Activated B cell treated with CpG ODN at 0.5 μM for 24 hours (primary cell): Measurements from ENCODE around the gene TMEM117. TPM values are rescaled to one million over a fixed set of nuclear protein-coding genes. Genes with fewer than 3 reads are reported as not detected.

Experiments used
- ATAC-seq: fragments of 200-7000 bp; cut with Tn5 transposase; one replicate; pipeline ENCODE4 v1.10.0; 2021; ENCODE audit warnings: low read depth, mild to moderate bottlenecking, moderate library complexity
- CTCF ChIA-PET: fragments of 350-600 bp; sonication (Branson Sonifier 250); formaldehyde crosslinking; loops from one replicate; lab custom pipeline; 2021; ENCODE audit warnings: antibody characterized with exemption; lab: Charles Lee
- POLR2A ChIA-PET: fragments of 350-600 bp; sonication (Branson Sonifier 250); formaldehyde crosslinking; loops from one replicate; lab custom pipeline; 2021; ENCODE audit warnings: antibody characterized with exemption; lab: Charles Lee
- DNase-seq: peaks from one replicate; pipeline ENCODE4 v3.0.0; 2022
- H3K27ac Mint-ChIP-seq: one replicate; pipeline ENCODE4 v1.8.0; 2020; ENCODE audit warnings: mixed read lengths
- H3K27me3 Mint-ChIP-seq: one replicate; pipeline ENCODE4 v1.8.0; 2021; ENCODE audit warnings: mixed read lengths
- H3K36me3 Mint-ChIP-seq: one replicate; pipeline ENCODE4 v1.8.0; 2021; ENCODE audit warnings: low read depth, mixed read lengths
- H3K4me1 Mint-ChIP-seq: one replicate; pipeline ENCODE4 v1.8.0; 2021; ENCODE audit warnings: mixed read lengths
- H3K4me3 Mint-ChIP-seq: one replicate; pipeline ENCODE4 v1.8.0; 2020; ENCODE audit warnings: mild to moderate bottlenecking, mixed read lengths
- H3K9me3 Mint-ChIP-seq: one replicate; pipeline ENCODE4 v1.8.0; 2020; ENCODE audit warnings: mixed read lengths
- intact Hi-C: fragments of 100-400 bp; cut with micrococcal nuclease; formaldehyde crosslinking; loops from one replicate; pipeline ENCODE4 v1.15.1; 2024
- total RNA-seq: library from RNA; stranded (reverse); gene quantifications from 2 replicates; pipeline ENCODE4 v1.2.3, GENCODE V29; 2022
- TF ChIP-seq, protein P1 (sequence below): fragments of 200-600 bp; IDR thresholded peaks from one replicate; pipeline ENCODE4 v1.8.0; 2022; ENCODE audit warnings: antibody characterized with exemption, mild to moderate bottlenecking

Gene TMEM117
- total RNA-seq, 1 donor from 2014 or later, result 4.8 TPM

DNA sequence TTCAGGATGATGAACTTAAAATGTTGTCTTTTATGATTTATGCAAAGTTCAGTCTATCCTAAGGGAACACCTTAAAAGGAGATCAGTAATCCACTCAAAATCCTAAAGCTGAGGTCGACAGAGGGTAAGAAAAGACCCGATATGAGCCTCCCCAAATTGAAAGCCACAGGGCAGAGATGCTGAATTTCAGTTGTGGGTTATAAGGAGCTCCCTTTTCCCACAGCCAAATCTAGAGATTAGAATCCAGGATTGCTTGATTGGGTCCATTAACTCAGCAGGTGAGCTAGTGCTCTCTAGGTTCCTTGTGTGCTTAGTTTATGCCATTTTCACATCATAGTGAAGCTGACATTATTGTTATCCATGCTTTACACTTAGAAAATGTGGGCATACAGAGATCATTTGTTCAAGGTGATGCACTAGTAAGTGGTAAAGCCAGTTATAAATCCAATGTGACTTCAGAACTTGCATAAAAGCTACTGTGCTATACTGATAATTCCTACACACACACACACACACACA is 417.5 kb downstream of the TMEM117 start:
- peaks cover 4% of the 10 kb centered on the region for H3K9me3 Mint-ChIP-seq
- no peaks in the 10 kb centered on the region for H3K4me1 Mint-ChIP-seq
- intact Hi-C loops, result no loop called here
- no peaks in the 10 kb centered on the region for H3K27me3 Mint-ChIP-seq
- DNase-seq, result no peak
- ChIA-PET CTCF (no interaction called here), POLR2A (no interaction called here)
- no peak for ATAC-seq
- no peak overlapping the region for H3K27ac Mint-ChIP-seq
- TF ChIP-seq, protein P1, sequence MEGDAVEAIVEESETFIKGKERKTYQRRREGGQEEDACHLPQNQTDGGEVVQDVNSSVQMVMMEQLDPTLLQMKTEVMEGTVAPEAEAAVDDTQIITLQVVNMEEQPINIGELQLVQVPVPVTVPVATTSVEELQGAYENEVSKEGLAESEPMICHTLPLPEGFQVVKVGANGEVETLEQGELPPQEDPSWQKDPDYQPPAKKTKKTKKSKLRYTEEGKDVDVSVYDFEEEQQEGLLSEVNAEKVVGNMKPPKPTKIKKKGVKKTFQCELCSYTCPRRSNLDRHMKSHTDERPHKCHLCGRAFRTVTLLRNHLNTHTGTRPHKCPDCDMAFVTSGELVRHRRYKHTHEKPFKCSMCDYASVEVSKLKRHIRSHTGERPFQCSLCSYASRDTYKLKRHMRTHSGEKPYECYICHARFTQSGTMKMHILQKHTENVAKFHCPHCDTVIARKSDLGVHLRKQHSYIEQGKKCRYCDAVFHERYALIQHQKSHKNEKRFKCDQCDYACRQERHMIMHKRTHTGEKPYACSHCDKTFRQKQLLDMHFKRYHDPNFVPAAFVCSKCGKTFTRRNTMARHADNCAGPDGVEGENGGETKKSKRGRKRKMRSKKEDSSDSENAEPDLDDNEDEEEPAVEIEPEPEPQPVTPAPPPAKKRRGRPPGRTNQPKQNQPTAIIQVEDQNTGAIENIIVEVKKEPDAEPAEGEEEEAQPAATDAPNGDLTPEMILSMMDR, result no peak
- H3K4me3 Mint-ChIP-seq, result no peak overlapping the region
- no peaks in the 10 kb centered on the region for H3K36me3 Mint-ChIP-seq

DNA sequence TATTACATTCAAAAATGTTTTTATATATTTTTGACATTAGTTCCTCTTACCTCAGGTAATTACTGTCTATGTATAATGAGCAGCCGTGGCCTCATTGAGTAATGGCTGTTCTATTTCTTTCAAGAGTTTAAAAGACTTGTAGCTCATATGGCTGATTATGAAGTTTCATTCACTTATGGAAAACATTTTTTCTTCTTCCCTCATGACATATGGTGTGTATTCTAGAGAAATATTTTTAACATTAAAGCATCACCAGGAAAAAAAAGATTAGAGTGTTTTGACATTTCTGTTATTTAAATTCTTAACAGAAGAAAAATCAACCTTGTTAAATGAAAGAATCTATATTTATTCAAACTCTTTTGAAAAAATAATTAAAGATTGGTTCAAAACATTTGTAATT is 422.4 kb downstream of the TMEM117 start:
- no peaks in the 10 kb centered on the region for H3K4me1 Mint-ChIP-seq
- POLR2A ChIA-PET, result no interaction called here
- H3K9me3 Mint-ChIP-seq, result no peaks in the 10 kb centered on the region
- H3K4me3 Mint-ChIP-seq, result no peak overlapping the region
- TF ChIP-seq, protein P1, result no peak
- ATAC-seq (no peak), DNase-seq (no peak)
- no peaks in the 10 kb centered on the region for H3K27me3 Mint-ChIP-seq
- H3K36me3 Mint-ChIP-seq, result no peaks in the 10 kb centered on the region
- CTCF ChIA-PET, result no interaction called here
- no peak overlapping the region for H3K27ac Mint-ChIP-seq
- intact Hi-C loops, result no loop called here

DNA sequence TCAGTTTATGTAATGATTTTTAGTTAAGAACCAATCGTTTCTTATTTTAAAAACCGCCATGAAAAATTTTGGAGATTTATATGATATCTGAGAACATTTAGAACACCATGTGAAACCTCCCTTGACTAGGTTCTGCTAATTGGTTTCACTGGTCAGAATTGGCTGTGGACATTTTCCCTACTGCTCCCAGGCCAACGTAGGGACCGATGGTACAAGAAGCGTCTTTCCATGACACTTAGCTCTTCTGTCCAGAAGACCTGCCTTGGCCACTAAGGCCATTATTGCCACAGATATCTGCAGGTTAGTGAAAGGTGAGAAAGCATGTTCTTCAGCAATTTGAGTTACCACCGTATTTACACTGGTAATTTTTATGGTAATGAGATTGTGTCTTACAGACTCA is 424.0 kb downstream of the TMEM117 start:
- intact Hi-C loops, result no loop called here
- ATAC-seq (no peak), DNase-seq (no peak)
- TF ChIP-seq, protein P1, result no peak
- Mint-ChIP-seq H3K4me1 (no peaks in the 10 kb centered on the region), H3K9me3 (no peaks in the 10 kb centered on the region), H3K4me3 (no peak overlapping the region), H3K36me3 (no peaks in the 10 kb centered on the region), H3K27ac (no peak overlapping the region), H3K27me3 (no peaks in the 10 kb centered on the region)
- ChIA-PET CTCF (no interaction called here), POLR2A (no interaction called here)

DNA sequence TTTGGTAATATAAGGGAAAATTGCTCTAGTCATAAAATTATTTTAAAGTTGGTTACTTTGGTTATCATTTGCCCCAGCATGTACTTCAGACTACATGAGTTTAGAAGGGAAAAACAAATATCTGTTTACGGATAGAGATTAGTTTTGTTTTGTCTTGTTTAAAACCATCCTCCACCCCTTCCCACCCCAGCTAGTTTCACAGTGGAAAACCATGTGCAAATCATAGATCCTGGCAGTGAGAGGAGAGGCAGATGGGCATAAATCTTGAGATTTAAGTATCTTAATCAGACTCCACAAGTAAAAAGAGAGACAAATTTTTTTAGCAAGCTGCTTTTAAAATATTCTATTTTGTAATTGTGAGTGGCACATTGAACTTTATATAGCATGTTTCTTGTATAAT is 424.7 kb downstream of the TMEM117 start:
- H3K4me3 Mint-ChIP-seq, result no peak overlapping the region
- TF ChIP-seq, protein P1, result no peak
- no peaks in the 10 kb centered on the region for H3K9me3 Mint-ChIP-seq
- no peak for ATAC-seq
- no peaks in the 10 kb centered on the region for H3K27me3 Mint-ChIP-seq
- no peak for DNase-seq
- POLR2A ChIA-PET, result no interaction called here
- no peaks in the 10 kb centered on the region for H3K36me3 Mint-ChIP-seq
- H3K4me1 Mint-ChIP-seq, result no peaks in the 10 kb centered on the region
- intact Hi-C loops, result no loop called here
- CTCF ChIA-PET, result no interaction called here
- H3K27ac Mint-ChIP-seq, result no peak overlapping the region

DNA sequence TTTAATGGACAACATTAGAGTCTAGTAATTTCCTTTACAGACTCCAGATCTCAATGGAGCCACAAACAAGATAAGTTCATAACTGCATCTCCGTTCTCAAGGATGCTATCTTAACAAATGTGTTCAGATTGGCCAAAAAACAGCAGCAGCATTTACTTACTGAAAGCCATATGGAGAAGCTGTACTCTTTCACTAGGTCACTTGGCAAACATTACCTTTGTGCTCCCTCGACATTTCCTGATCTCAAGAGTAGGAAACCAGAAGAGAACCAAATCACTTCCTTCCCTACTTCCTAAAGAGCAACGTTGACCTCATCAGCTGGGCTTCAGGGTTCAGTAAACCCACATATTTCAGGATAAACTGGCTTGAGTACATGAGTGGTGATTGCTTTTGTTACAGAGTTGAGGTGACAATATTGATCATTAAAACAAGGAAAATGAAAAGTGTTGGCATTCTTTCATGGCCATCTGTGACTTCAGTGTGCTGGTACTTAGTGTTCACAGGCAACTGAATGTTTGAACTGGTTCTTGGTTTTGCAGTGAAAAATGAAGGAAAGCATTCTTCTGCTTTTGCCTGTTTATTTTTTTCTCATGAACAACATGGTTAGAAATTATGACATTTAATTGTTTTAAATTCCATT is 449.6 kb downstream of the TMEM117 start:
- no peak for ATAC-seq
- TF ChIP-seq, protein P1, result no peak
- H3K27ac Mint-ChIP-seq, result no peak overlapping the region
- DNase-seq, result no peak
- intact Hi-C loops, result no loop called here
- H3K36me3 Mint-ChIP-seq, result no peaks in the 10 kb centered on the region
- POLR2A ChIA-PET, result no interaction called here
- H3K4me3 Mint-ChIP-seq, result no peak overlapping the region
- H3K4me1 Mint-ChIP-seq, result peaks cover 7% of the 10 kb centered on the region
- CTCF ChIA-PET, result no interaction called here
- peaks cover 2% of the 10 kb centered on the region for H3K9me3 Mint-ChIP-seq
- no peaks in the 10 kb centered on the region for H3K27me3 Mint-ChIP-seq
